NCI-H1436 (cell line): ENCODE measurements around the gene FAM83D.
"Not testable (repeated sequence)": the region's sequence is repeated elsewhere in the genome, so short reads cannot be mapped to it uniquely, and the experiment has no call there.

Source experiments
- DNase-seq: peaks from one replicate; lab custom pipeline; 2025; lab: John Stamatoyannopoulos, UW

The FAM83D gene

DNA sequence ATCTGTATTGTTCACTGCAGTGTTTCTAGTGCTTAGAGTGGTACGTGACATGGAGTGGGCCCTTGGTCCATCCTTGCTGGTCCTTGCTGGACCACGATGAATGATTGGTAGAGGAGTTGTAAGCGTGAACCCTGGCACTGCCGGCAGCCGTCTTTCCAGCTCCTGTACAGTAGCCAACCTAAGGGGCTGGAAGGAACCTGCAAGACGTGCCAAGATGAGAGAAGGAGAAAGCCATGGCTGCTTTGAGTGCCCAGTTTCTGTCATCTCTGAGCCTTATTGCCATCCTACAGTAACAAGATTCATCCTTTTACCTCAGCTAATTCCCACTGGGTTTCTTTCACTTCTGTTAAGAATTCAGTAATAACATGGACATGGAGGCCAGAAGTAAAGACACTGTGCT, 41.9 kb downstream of the FAM83D start:
- no peak for DNase-seq

DNA sequence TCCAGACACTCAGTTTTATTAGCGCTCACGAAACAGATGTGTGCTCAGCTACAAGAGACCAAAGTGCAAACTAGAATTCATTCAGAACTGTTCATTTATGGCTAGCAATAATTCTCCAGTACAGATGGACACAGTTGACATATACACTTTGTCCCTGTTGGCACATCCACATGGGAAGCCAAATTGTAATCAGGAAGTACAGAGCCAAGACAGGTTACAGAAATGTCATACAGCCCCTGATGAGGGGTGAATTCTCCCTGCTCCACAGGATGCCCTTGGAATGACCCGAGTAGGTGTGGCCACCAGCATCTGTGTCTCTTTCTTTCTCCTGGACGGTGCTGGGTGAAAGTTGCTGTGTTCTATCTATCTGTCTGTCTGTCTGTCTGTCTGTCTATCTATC, 43.5 kb downstream of the FAM83D start:
- no peak for DNase-seq

DNA sequence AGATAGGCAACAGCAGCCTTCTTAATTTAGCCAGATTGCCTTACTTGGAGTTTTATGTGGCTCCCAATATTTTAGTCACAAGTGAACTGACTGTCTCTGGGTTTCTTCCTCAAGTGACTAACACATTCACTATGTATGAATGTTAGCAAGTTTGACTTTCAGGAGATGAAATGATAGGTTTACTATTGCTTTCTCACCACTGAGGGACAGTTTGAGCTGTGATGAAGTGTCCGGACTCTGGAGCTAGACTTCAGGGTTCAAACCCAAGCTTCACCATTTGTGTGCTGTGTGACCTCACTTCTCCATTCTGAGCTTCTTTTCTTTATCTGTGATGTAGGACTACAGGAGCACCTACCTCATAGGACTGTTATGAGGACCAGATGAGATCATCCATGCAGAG, 44.1 kb downstream of the FAM83D start:
- no peak for DNase-seq

DNA sequence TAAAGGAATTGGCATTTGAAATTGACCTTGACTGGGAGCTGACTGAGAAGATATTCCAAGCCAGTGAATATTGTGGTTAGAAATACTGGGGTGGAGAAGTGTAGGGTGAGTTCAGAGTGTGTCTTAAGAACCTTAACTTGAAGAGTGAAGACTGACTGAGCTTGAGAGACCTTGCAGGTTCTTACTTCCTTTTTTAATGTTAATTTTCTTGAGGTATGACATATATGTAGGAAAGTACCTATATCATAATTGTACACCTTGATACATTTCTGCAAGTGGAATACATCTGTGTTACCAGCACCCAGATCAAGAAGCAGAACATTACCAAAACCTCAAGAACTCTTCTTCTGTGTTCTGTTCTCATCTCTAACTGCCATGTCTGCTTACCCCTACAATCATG, 46.9 kb downstream of the FAM83D start:
- no peak for DNase-seq

DNA sequence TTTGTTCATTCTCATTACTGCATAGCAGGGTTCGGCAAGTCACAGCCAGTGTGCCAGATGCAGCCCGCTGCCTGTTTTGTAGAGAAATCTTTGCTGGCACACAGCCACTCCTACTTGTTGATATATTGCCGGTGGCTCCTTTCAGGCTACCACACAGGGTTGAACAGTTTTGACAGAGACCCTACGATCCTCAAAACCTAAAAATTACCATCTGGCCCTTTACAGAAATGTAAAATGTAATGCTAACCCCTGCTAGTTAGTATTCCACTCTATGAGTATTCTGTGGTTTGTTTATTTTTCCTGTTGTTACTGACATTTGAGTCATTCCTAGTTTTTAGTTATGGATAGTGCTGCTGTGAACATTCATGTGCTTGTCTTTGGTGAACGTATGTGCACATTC, 47.4 kb downstream of the FAM83D start:
- no peak for DNase-seq

DNA sequence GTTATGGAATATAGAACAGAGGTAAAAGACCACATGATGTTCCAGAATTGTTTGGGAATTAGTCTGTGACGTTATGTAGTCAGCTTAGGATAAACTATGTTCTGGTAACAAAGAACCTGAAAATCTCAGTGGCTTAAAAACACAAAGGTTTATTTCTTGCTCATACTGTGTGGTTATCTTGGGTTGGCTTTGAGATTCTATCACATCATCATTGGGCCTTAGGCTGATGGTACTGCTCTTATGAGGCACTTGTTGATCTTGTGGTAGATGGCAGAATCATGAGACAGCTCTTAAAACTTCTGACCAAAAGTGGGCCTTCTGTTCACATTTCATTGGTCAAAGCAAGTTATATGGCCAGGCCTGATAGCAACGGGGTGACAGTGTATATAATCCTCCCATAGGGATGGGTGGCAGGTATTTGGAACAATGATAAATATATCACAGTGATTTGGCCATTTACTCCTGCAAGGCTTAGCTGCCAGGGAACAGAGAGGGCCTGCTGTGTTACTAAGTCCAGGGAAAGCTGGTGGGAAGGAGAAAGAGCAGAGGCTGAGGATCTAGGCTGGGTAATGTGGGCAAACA, 49.4 kb downstream of the FAM83D start:
- DNase-seq: no peak

DNA sequence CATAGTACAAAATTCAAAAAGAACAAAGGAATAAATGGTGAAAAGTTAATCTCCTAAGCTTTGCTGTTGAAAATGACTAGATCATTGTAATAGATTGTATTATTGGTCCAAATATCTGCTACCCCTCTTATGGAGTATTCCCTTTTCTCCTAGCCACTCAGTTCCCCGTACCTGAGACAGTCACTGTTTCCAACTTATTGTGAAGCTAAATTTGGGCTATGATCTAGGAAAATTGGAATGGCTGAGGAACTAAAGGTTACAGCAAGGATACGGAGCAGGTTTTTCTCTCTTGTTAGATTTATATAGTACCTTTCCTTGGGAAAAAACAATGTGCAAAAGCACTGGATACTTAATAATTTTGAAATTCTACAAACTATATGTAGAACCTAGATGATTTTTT, 53.2 kb downstream of the FAM83D start:
- DNase-seq: no peak

DNA sequence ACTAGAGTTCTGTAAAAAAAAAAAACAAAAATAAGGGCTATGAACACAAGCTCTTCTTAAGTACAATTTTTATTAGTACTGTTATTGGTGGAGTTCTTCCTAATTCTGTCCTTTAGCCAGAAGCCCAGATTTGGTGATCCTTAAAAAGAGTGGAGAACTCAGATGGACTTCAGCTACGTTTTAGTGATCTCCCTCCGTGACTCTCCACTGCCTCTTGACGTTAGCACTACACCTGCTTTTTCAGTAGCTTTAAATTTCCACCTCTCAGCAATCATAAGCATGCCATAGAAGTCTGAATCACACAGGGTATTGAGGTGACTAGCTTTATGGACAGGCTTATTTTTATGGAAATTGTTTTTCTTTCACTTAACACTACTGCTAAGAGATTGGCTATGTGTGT, 53.6 kb downstream of the FAM83D start:
- no peak for DNase-seq

DNA sequence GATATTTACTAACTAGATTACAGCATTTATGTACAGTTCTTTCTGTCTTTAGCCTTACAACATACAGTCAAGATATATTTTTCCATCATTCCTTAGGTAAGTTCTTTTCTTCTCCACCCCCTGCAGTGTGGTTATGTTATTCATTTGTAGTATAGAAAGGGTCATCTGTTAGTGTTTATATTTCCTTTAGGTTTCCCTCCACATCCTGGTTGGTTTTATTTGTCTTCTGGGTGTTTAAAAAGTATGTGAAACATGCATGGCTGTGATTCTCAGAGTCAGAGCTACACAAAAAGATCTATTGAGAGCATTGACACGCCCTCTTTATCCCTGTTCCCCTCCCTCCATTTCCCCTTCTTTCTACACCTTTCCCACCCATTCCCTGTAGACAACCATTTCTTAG, 56.1 kb downstream of the FAM83D start:
- DNase-seq: no peak

DNA sequence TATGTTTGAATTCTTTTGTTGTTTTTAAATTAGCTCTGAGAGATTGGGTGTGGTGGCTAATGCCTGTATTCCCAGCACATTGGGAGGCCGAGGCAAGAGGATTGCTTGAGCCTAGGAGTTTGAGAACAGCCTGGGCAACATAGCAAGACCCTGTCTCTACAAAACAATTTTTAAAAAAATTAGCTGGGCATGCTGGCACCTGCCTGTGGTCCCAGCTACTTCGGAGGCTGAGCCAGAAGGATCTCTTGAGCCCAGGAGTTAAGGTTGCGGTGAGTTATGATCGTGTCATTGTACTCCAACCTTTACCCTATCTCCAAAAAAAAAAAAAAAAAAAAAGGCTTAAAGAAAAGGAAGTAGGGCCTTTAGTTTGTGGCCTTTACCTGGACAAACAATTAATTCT, 58.8 kb downstream of the FAM83D start:
- DNase-seq: no peak

DNA sequence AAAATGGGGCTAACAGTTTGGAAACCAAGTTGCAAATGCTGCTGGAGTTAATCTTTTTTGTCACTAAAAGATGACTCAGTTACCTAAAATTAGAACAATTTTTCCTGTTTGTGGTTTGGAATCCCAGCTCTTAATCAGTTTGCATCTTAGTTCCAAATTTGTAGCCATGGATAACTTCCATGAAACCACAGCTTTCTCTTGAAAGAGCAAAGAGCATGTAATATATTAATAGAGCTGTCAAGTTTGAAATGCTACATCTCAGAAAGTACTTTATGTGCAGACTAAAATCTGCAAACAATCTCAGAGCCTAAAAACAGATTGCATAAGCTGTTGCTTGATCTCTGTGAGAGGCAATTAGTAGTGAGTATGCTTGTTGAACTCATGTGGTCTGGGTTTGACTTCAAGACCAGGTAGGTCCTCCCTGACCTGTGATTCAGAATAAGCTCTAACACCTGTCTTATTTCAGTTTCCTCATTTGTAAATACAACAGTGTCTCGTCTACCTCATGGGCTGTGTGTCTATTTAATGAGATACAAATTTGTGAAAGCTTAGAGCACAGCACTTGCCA, 59.5 kb downstream of the FAM83D start:
- no peak for DNase-seq

DNA sequence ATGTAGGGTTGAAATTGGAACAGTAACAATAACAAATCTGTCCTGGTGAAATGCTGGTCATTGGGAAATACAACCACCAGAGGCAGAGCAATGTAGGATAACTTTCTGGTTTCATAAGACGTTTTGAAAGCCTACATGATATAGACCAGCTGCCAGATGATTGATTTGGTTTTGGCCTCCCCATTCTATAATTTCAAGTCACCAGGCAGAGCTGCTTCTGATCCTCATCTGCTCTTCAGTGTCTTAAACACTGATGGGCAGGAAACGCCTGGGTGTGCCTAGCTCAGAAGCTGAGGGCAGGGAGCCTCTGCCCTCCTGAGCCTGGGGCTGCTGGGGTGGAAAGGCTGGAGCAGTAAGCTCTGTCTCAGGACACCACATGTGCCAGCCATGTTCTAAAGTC, 60.4 kb downstream of the FAM83D start:
- DNase-seq: no peak

DNA sequence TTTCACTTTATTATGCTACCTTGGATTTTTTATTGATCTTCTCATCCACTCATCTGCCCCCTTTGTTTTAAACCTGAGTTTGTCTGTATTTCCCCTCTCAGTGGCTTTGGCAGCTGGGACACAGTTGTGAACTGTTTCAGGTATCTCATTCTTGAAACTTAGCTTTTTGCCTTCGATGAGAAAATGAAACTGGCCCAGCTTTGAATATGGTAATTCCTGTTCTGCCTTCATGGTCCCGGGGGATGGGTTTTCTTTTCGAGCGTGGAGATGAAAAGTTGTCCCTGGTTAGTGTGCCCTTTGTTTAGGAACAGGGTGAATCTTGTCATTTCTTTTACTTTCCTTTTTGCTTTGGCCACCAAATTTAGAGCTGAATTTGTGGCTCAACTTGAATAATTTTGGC, 61.6 kb downstream of the FAM83D start:
- no peak for DNase-seq

DNA sequence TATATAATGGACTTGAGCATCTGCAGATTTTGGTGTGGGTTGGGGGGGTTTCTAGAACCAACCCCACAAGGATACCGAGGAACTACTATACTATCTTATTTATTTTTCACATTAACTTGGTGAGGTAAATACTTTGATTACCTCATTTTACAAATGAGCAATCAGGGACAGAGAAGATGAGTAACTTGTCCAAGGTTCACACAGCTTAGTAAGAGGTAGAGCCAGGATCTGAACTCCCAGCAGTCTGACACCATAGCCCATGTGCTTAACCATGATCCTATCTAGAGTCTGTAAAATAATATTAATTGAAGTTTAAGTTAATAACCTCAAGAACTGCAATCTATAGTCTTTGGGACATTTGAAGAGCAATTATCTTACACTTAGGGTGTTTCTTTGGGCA, 64.5 kb downstream of the FAM83D start:
- DNase-seq: no peak

DNA sequence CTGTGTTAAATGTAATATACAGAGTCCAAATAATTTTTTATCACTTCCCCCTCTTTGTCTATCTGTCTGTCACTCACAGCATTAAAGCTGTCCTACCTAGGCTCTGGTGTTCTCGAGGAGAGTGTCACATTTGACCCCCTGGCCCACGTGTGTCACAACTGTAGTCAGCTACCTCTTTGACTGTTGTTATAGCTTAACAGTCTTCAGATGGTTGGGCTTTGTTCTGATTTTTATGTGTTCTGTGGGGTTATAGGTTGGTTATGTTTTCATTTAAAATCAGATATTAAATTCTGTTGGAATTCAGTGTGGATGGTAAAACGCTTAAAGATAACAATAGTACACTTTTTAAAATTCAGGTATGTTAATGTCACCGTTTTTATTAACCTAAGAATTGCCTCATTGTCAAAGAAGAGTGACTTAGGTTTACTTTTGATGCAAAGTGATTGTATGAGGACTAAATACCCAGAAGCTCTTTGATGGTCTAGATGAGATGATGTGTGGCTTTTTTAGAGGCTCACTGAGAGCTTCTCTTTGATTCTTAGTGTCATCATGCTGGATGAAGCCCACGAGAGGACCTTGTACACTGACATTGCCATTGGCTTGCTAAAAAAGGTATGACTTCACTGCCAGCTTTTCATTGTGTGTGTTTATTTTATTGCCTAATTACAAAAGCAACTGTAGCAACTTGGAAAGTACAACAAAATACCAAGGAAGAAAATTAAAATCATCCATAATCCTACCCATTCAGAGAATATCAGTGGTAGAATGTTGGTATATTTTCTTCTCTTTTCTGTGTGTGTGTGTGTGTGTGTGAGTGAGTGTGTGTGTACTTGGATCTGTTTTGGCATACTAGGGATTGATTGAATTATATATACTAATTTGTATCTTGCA, 65.8 kb downstream of the FAM83D start:
- no peak for DNase-seq

DNA sequence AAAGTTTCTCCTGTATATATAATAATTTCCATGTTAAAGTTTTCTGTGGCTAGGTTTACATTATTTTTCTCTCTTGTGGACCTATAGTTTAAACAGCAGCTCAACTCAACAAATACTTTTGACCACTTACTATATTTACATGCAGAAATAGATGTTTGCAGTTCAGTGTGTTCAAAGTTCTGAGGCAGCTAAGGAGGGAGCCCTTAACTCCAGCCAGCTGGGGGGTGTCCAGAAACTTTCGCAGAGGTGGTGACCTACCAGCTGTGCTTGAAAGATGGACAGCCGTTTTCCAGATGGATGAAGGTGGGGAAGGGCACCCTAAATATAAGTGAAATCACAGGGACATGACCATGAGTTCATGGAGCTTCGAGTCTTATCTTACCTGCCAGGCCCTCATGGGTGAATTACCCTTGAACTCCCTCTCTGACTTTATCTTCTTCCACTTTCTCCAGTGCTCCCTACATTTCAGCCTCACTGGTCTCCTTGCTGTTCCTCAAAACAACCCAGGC, 69.4 kb downstream of the FAM83D start:
- DNase-seq: no peak

DNA sequence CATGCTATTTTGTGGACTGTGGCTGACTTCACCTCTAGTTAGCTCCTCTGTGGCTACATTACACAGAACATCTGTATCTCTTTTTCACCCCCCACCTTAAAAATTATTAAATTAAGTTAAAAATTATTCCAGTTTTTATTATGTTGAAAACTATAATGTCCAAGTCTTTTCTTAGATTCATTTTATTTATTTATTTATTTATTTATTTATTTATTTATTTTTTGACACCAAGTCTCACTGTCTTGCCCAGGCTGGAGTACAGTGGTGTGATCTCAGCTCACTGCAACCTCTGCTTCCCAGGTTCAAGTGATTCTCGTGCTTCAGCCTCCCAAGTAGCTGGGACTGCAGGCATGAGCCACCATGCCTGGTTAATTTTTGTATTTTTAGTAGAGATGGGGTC, 70.6 kb downstream of the FAM83D start:
- not testable (repeated sequence) for DNase-seq

DNA sequence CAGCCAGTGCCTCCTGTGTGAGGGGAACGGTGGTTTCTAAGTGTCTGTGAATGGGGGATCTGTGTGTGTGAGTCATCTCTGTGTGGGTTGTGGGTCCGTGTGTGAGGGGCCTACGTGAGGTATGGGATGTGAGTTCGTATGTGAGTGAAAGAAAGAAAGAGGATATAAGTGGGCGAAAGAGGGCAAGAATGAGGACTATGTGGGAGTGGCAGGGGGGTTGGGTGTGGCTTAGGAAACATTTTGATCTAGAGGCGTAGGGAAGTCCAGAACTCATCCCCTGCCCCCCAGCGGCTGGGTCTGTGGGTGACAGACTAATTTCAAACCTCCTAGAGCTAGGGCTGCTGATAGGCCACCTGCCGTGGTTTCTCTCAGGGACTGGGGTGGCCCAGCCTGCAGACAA, 71.4 kb downstream of the FAM83D start:
- DNase-seq: no peak

DNA sequence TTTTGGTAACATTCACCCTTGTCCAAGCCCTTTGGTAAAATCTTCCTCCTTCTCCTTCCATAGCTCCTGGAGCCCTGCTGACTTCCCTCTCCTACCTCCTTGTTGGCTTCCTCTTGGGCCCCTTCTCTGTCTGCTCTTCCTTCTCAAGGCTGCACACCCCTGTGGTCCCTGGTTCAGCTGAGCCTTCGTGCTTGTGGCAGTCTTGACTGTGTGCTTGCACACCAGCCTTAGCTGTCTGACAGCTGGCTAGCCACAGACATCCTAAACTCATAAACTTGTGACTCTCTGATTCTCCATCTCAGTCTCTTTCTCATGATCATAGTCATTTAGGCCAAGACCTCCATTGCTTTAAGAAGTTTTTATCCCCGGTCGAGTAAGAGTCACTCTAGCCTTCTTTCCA, 73.0 kb downstream of the FAM83D start:
- no peak for DNase-seq

DNA sequence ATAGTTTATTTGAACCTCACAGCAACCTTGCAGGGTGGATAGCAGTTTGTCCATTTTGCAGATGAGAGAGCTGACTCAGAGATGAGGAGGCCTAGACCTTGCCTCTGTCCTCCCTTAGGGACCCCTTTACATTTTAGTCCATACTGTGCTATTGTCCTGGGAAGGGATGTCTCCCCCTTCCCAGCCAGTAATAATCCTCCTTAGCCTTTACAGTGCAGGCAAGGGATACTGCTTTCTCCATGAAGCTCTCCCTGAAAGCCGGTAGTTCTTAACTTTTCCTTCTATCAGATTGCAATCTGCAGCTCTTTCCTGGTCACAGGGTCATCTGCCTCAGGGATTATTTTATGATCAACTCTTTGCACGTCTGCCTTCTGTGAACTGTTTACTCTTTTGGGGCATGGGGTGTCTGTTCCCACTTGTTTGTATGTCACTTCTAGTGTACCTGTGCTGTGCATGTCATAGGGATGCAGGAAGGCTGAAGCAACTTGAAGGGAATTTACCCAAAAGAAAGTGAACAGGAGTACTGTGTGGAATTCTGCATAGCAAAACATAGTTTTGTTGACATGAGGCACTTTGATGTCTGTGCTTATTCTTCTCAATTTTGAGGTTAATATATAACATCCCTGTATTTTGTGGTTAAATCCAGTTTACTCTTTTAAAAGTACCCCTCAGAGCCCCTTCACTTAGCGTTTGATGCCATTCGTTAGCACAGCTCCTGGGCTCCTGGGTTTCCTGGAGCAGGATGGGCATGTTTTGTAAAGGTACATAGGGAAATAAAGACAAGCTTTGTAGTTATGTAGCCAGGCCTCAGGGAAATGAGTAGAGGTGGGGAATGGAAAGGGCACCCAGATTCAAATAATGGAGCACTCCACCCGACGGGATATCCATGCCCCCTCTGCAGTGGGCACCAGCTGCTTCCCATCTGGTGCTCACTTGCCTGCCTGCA, 74.0 kb downstream of the FAM83D start:
- no peak for DNase-seq
